ENCODE measurements around the gene AMY1C.
"Not testable (repeated sequence)": the region's sequence is repeated elsewhere in the genome, so short reads cannot be mapped to it uniquely, and the experiment has no call there.

AMY1C gene

GRCh38 chr1:103749598-103749997 is at the start of gene AMY1C:
TSS of gene AMY1C (plus strand) at chr1:103749898. CDS start at chr1:103750470, 572 bp downstream.
- not testable (repeated sequence) for DNase-seq (ENCODE audit: low spot score)

- DNase-seq (ENCODE audit: low spot score) = not testable (repeated sequence)
Measured at GRCh38 chr1:103700669-103701068, 49.0 kb upstream of the AMY1C start.

GRCh38 chr1:103701256-103701655 is 48.4 kb upstream of the AMY1C start:
- not testable (repeated sequence) for DNase-seq (ENCODE audit: low spot score)

DNA sequence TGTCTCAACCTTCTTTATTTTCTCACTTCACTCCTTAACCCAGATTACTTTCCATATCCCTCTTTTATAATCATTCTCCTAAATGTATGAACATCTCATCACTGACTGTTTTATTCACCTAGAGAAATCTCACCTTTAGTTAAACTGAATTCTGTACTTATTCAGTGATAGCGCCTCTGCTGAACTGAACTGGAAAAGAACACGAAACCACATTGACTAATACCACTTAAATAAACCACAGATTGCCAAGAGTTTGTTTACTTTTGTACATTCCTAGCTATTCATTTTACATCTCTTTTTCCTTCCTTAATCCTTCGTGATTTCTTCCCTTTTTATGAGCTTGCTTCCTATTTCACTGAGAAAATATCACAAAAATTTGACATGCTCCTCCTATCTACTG is 42.0 kb upstream of the AMY1C start:
- not testable (repeated sequence) for DNase-seq (ENCODE audit: low spot score)

DNA sequence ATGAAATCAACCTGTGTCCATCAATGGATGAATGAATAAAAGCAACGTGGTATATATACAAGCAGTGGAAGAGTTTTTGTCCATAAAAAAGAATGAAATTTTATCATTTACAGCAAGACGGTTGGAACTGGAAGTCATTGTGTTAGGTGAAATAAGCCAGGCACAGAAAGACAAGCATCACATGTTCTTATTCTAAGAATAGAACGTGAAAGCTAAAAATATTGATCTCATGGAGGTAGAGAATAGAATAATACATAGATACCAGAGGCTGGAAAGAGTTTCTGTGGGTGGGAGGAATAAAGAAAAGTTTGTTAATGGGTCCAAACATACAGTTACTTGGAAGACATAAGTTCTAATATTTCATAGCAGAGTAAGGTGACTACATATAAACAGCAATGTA is 39.3 kb upstream of the AMY1C start:
- DNase-seq (ENCODE audit: low spot score) = not testable (repeated sequence)

GRCh38 chr1:103717404-103717803 is 32.3 kb upstream of the AMY1C start:
- not testable (repeated sequence) for DNase-seq (ENCODE audit: low spot score)

- not testable (repeated sequence) for DNase-seq (ENCODE audit: low spot score)
Measured at GRCh38 chr1:103721473-103721872, 28.2 kb upstream of the AMY1C start.

- not testable (repeated sequence) for DNase-seq (ENCODE audit: low spot score)
Measured at GRCh38 chr1:103735334-103735733, 14.4 kb upstream of the AMY1C start.

- not testable (repeated sequence) for DNase-seq (ENCODE audit: low spot score)
Measured at GRCh38 chr1:103738031-103738430, 11.7 kb upstream of the AMY1C start.

- DNase-seq (ENCODE audit: low spot score) = not testable (repeated sequence)
Measured at GRCh38 chr1:103744449-103744848, 5.2 kb upstream of the AMY1C start.

DNA sequence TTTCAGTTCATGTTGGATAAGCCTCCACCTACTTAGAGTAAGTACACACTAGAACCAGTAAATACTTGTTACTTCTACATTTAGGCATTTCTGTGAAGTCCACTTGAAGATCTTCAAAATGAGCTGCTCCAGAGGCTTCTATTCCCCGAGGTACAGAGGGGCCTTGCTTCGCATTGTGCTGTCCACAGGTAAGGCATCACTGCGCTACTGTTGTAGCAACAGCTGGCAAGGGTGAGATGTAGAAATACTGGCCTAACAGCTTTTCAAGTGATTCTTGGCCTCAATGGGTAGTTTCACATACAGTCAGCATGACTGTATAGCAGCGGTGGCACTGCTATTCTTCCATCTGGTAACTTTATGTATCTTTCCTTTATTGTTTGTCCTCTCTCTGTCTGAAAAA is 4.7 kb upstream of the AMY1C start:
- DNase-seq (ENCODE audit: low spot score) = not testable (repeated sequence)

GRCh38 chr1:103748273-103748672 is 1.4 kb upstream of the AMY1C start:
- not testable (repeated sequence) for DNase-seq (ENCODE audit: low spot score)

DNA sequence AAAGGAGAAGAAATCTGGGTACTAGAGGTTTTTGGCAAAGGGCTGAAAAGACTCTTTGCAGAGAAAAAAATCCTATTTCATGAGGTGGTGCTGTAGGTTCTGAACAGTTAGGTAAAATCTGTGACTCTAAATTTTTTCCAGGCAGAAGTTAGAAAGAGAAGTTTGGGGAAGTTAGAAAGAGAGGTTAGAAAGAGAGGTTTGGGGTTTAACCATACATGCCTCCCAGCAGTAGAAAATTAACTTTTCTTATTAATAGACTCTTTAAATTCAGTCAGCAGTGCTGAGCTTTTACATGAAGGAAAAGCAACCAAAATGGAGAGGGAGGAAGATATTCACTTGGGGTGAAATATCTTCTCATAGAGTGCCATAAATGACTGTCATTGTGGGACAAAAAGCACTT is 12.2 kb downstream of the AMY1C start:
- no peak for DNase-seq (ENCODE audit: low spot score)

GRCh38 chr1:103779932-103780331 is 30.2 kb downstream of the AMY1C start:
- no peak for DNase-seq (ENCODE audit: low spot score)

DNA sequence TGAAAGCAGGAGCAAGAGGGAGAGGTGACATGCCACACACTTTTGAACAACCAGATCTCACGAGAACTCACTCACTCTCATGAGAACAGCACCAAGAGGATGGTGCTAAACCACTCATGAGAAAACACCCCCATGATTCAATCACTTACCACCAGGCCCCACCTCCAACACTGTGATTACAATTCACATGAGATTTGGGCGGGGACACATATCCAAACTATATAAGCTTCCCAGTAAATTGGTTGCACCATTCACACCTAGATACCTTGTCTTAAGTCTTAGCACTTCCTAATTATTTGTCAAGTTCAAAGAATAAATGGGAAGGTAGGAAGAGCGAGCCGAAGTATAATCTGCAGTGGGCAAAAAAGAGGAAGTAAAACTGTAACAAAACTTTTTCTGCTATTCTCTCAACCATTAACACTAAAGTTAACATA is 34.3 kb downstream of the AMY1C start:
- DNase-seq (ENCODE audit: low spot score) = no peak

- DNase-seq (ENCODE audit: low spot score) = no peak
Measured at GRCh38 chr1:103788377-103788776, 38.7 kb downstream of the AMY1C start.

GRCh38 chr1:103790172-103790571 is 40.5 kb downstream of the AMY1C start:
- DNase-seq (ENCODE audit: low spot score) = no peak

Data from ecto neural progenitor cell (in vitro differentiated cells).